Kidney (tissue), 14 donors: ENCODE results near the gene SURF6. TPM values are rescaled to one million over a fixed set of nuclear protein-coding genes. Genes with fewer than 3 reads are reported as not detected.

Source experiments
- DNase-seq, 5 donors: peaks; one replicate each; pipeline ENCODE4 v3.0.0-alpha.2; 2013 to 2020
- FAIRE-seq: peaks from 2 replicates; lab custom pipeline; 2012; peaks lifted over from hg19 to GRCh38; lab: Jason Lieb, UNC
- H3K27ac ChIP-seq, 2 donors: one replicate each; pipeline ENCODE4 v1.7.0; 2013; ENCODE audit warnings: low read depth in 2 of 2, low read length in 2 of 2, inconsistent platforms in 1 of 2
- H3K27me3 ChIP-seq: one replicate; pipeline ENCODE4 v1.7.1; 2013; ENCODE audit warnings: low read length, inconsistent platforms; ENCODE audit not compliant: control insufficient read depth, insufficient read depth
- H3K36me3 ChIP-seq, 3 donors: one replicate each; pipeline versions ENCODE4 v1.7.0 to v1.7.1; 2013; ENCODE audit warnings: low read length in 3 of 3, control low read depth in 1 of 3, inconsistent platforms in 1 of 3; ENCODE audit not compliant: insufficient read depth in 3 of 3, control insufficient read depth in 2 of 3
- H3K4me1 ChIP-seq, 3 donors: one replicate each; pipeline versions ENCODE4 v1.7.0 to v1.7.1; 2013; ENCODE audit warnings: low read length in 3 of 3, inconsistent platforms in 1 of 3, low read depth in 1 of 3; ENCODE audit not compliant: control insufficient read depth in 2 of 3, insufficient read depth in 2 of 3
- H3K4me3 ChIP-seq, 3 donors: one replicate each; pipeline versions ENCODE4 v1.7.0 to v1.8.1; 2013; ENCODE audit warnings: low read length in 3 of 3, control low read depth in 1 of 3, inconsistent platforms in 1 of 3
- H3K9ac ChIP-seq, 3 donors: one replicate each; pipeline versions ENCODE4 v1.7.0 to v1.7.1; 2013; ENCODE audit warnings: low read length in 3 of 3, control low read depth in 1 of 3, inconsistent platforms in 1 of 3
- H3K9me3 ChIP-seq, 3 donors: one replicate each; pipeline versions ENCODE4 v1.7.0 to v1.7.1; 2013; ENCODE audit warnings: low read length in 3 of 3, control low read depth in 1 of 3, inconsistent platforms in 1 of 3; ENCODE audit not compliant: control insufficient read depth in 2 of 3, insufficient read depth in 1 of 3
- CTCF ChIP-seq: IDR thresholded peaks from 3 replicates; pipeline ENCODE4 v1.5.1; 2012; ENCODE audit warnings: mild to moderate bottlenecking, moderate library complexity, borderline replicate concordance; ENCODE audit not compliant: insufficient read depth; ENCODE audit errors: extremely low read depth
- intact Hi-C: fragments of 100-400 bp; cut with DNase I; formaldehyde crosslinking; loops from one replicate; pipeline ENCODE4 v1.11.1; 2022
- polyA plus RNA-seq: library from polyadenylated mRNA; stranded (reverse); fragments of 350-450 nt; fragmentation: Illumina TruSeq; extraction: RNeasy Lipid Tissue Mini Kit (QIAGEN cat#74804); gene quantifications from one replicate; pipeline ENCODE4 v1.2.3, GENCODE V29; 2014; ENCODE audit warnings: low read depth, low replicate concordance; ENCODE audit not compliant: insufficient read depth
- total RNA-seq: library from RNA; stranded (reverse); fragmentation: NEBNext Ultra II Directional; extraction: Animal tissue kit (Norgen Biotek cat#: 25700); gene quantifications from one replicate; pipeline ENCODE4 v1.2.1, GENCODE V29; 2021
- donor health status: control.
- donor health status: control.
- donor health status: control.
- donor health status: control.
- donor health status: control.
- donor health status: DM: yes; HTN: yes; CAD: no.
- donor health status: Normal renal cell carcinoma (clear cell type).

Gene SURF6
- total and polyA plus RNA-seq, 2 donors from 2014 or later: 16.8 to 17.3 TPM

GRCh38 chr9:133344979-133345378 lies 9.0 kb upstream of the SURF6 start:
- H3K4me3 ChIP-seq: no peak overlapping the region
- DNase-seq (peak in 1 of 5 donors; percentile 49), FAIRE-seq (no peak)
- no peaks in the 10 kb centered on the region for H3K9me3 ChIP-seq
- H3K36me3 ChIP-seq: peaks cover 3 to 33% (median 17%) of the 10 kb centered on the region in 3 donors
- no peak overlapping the region for H3K9ac ChIP-seq
- no peak overlapping the region for H3K27ac ChIP-seq
- intact Hi-C loops: no loop called here
- no peaks in the 10 kb centered on the region for H3K27me3 ChIP-seq
- H3K4me1 ChIP-seq: peaks cover 4 to 19% (median 5%) of the 10 kb centered on the region in 3 donors
- TF ChIP-seq CTCF: no peak

GRCh38 chr9:133344071-133344470 lies 8.1 kb upstream of the SURF6 start:
- no peak for TF ChIP-seq CTCF
- DNase-seq (peak in 1 of 5 donors; percentile 66), FAIRE-seq (no peak)
- H3K4me1 ChIP-seq: peaks cover under 1 to 12% (median 5%) of the 10 kb centered on the region in 3 donors
- H3K9ac ChIP-seq: no peak overlapping the region
- H3K27me3 ChIP-seq: no peaks in the 10 kb centered on the region
- no peaks in the 10 kb centered on the region for H3K9me3 ChIP-seq
- no peak overlapping the region for H3K27ac ChIP-seq
- H3K4me3 ChIP-seq: no peak overlapping the region
- H3K36me3 ChIP-seq: peaks cover 0 to 26% (median 11%) of the 10 kb centered on the region in 3 donors
- intact Hi-C loops: no loop called here

GRCh38 chr9:133342570-133342969 lies 6.6 kb upstream of the SURF6 start:
- no peak for TF ChIP-seq CTCF
- intact Hi-C loops: no loop called here
- Histone ChIP-seq H3K27ac (no peak overlapping the region), H3K4me1 (peaks cover 0 to 13% (median 5%) of the 10 kb centered on the region in 3 donors), H3K9me3 (no peaks in the 10 kb centered on the region), H3K4me3 (no peak overlapping the region), H3K27me3 (no peaks in the 10 kb centered on the region), H3K9ac (no peak overlapping the region), H3K36me3 (peaks cover 0 to 26% (median 11%) of the 10 kb centered on the region in 3 donors)
- DNase-seq (peak in 1 of 5 donors; percentile 71), FAIRE-seq (no peak)

GRCh38 chr9:133342069-133342406 lies 6.0 kb upstream of the SURF6 start:
- H3K27ac ChIP-seq: no peak overlapping the region
- H3K36me3 ChIP-seq: peaks cover 0 to 26% (median 11%) of the 10 kb centered on the region in 3 donors
- FAIRE-seq (no peak), DNase-seq (peak in 1 of 5 donors; percentile 64)
- no peak overlapping the region for H3K4me3 ChIP-seq
- no peak overlapping the region for H3K9ac ChIP-seq
- intact Hi-C loops: no loop called here
- no peaks in the 10 kb centered on the region for H3K27me3 ChIP-seq
- H3K9me3 ChIP-seq: no peaks in the 10 kb centered on the region
- no peak for TF ChIP-seq CTCF
- H3K4me1 ChIP-seq: peaks cover 0 to 13% (median 5%) of the 10 kb centered on the region in 3 donors
